Medulla oblongata (tissue), 1 donor: ENCODE data around the gene COBL.
A peak's percentile ranks its signal among the peaks of the same experiment; 100 is the strongest.

Source experiments
- DNase-seq: peaks from one replicate; pipeline ENCODE4 v3.0.0-alpha.2; 2015; ENCODE audit errors: extremely low spot score

COBL gene

GRCh38 chr7:51325908-51326307, 9.3 kb upstream of the COBL start:
- no peak for DNase-seq

DNA sequence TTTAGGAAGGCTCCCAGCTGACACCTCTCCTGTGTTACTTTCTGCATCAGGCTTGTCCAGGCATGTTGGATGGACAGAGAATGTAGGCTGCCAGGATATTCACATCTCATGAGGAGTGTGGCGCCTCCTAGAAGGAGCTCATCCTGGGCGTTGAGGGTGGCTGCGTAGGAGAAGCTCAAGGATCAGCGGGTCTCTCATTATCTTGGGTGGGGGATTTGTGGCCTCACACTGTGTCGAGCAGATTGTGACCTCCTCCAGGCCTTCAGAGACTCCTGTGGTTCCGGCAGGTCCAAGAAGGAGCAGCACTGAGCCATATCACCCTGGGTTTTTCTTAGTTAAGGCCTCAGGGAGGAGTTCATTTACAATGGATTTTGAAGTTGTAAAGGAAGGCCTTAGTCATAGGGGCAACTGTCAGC, 8.7 kb upstream of the COBL start:
- DNase-seq: no peak

GRCh38 chr7:51324206-51324898, 7.7 kb upstream of the COBL start:
- DNase-seq: no peak

DNA sequence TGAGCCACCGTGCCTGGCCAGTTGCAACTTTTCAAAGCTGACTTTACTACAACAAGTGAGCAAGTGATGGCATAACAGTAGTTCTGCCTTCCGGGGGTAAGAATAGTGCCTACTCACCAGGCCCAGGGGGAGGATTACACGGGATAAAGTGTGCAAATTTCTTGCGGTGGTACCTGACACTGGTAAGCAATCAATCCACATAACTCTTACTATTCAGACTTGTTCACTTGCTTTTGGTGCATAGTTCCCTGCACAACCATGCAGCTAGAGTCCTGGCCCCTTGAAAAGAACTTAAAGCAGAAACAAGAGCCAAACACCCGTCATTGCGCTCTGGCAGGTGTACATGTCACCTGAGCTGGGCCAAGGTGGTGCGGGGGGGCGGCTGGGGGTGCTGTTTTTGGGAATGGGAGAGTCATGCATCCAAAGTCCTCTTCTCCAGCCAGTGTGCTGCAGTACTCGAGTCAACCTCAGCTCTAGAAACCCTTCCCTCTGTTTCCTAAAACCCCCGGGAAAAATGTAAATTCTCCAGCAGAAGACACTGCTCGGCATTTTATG, 5.4 kb upstream of the COBL start:
- no peak for DNase-seq

- no peak for DNase-seq
These were observed 2.4 kb upstream of the COBL start for GRCh38 chr7:51318886-51319579.

- DNase-seq: no peak
These were observed 1.4 kb upstream of the COBL start for GRCh38 chr7:51318001-51318400.

DNA sequence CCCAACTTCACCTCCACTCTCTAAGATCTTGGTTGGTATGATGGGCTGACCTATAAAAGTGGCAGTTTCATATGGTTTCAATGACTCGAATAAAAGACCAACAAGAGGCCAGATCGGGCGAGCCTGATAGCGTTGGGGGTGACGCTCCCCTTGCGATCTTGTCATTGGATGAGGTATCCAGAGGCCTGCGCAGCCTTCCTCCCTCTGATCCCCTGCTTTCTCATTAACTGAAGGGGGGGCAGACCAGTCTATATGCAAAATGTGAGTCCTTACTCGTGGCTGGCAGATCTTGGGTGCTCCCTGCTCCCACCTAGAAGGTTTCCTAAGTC, 937 bp upstream of the COBL start:
- no peak for DNase-seq

GRCh38 chr7:51316262-51316665, 345 bp downstream of the COBL start:
- peak; percentile 18 for DNase-seq

DNA sequence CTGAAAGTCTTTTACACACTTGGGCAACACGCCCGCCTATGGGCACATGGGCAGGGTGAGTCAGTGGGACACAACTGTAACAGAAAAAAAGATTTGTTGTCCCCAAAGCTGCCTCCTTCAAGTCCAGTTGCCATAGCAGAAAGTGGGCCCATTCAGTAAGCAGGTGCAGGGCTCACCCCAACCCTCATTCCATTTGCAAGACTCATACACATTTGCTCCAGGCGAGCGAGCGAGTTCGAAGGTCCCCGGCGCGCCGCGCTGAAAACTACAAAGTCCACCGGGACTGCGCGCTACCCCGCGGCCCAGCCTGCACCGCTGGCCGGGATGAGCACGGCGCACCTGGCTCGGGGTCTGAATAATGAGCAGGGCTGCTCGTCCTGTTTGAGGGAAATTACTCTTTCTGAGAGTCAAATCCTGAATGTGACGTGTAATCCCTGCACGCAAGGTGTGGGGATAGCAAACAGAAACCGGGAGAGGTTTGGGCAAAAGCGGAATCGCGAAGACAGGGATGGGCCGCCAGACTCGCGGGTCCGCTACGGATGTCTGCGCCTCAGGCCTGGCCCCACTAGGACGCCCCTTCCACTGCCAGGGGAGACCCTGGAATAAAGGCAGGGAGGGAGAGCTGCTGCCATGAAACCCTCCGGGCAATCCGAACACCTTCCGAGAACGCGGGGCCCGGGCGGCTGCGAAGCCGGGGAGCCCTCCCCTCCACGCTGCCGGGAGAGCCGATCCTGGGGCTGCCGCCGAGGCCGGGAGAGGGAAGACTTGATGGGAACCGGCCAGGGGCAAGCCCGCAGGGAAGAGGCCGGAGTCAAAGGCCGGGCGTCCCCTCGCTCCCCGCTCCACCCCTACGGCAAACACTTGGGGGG, 982 bp downstream of the COBL start:
- DNase-seq: peak; percentile 79

DNA sequence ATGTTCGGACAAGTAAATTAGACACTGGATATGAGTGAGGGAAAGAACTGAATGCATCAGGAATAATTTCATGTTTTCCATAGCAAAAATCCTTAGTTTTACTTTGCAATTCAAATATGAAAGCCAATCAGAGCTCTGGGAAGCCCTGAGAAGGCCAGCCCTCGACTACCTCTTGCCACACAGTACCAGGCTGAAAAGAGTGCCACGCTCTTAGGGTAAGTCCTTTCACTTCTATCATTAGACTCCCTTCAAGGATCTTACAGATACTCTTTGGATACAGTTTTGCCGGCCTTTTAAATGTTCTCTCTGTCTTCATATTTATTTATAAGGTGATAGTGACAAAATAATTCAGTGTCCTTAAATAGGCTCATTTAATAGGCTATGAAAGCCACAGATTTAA, 1.9 kb downstream of the COBL start:
- DNase-seq: peak; percentile 70

DNA sequence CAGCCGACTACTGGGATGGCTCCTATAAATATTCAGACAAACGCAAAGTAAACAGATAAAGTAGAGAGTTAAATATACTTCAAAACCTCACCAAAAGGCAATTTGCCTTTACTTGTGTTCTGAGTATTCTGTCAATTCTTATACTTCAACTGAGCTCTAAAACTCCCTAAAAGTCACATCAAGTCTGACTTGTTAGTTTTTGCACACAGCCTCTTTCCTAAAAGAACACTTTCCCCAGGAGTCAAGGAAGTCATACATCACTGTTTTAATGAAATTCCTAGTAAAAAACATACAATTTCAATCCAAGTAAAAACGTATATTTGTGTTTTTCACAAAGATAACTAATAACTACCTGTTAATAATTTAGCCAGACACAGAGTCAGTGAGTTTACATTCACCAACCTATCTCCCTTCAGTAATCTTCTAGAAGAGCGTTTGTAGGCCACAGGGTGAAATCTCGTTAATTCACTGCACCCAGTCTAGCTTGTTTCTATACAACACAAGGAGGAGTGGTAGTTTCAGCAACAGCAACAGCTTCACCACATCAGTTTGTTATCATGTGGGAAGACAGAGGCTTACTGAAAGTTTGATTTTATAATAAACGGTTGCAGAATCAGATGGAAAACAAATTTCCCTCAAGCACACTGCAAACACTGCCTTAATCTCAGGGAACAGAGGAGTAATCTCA, 2.7 kb downstream of the COBL start:
- peak; percentile 58 for DNase-seq

DNA sequence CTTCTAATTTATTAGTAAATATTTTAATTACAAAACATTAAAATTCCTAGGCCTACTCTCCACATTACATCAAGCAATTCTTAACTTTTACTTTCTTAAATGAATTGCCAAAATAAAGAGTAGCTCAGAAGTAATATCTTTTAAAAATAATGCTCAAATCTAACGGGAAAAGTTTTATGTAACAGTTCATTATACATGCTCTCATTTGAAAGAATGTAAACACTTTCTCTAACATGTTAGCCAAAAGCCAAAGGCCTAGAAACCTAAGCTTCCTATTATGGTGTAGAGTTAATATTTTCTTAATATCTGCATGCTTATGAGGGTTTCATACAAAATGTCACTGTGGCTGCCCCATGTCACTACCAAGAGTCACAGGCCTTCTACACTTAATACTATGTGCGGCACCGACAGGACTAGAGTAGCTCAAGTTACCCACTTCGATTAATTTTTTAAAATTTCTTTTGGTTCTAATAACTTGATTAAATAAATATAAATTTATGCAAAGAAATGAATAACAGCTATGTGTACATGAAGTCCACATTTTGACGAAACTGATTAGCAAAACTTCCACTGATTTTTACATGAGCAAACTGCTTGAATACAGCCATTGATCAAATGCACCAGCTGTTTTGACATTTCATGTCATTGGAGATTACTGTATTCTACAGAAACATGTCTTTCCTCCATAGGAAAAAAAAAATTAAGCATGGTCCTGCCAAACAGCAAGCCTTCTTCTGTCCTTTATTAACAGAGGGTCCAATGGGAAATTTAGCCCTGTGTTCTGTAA, 3.5 kb downstream of the COBL start:
- peak; percentile 38 for DNase-seq

- peak; percentile 76 for DNase-seq
These were observed 5.4 kb downstream of the COBL start for GRCh38 chr7:51311166-51311565.

DNA sequence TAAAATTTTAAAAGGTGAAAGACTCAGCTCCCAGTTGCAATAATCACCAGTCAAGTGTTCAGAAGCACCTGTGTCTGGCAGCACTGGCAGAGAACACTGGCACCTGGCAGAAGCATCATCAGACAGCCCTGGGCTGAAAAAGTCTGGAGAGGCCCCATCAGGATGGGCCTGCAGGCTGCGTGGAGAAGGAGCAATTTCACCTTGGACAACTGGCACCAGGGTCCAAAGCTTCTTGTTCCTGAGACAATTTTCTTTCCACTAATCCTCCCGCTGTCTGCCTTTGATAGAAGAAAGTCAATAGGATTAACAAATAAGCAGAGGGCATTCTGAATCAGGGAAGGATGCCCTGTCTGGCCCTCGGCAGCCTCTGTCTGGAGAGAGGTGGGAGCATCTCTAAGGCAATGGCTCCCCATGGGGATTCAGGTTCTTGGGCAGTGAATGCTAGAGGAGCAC, 6.5 kb downstream of the COBL start:
- DNase-seq: no peak

DNA sequence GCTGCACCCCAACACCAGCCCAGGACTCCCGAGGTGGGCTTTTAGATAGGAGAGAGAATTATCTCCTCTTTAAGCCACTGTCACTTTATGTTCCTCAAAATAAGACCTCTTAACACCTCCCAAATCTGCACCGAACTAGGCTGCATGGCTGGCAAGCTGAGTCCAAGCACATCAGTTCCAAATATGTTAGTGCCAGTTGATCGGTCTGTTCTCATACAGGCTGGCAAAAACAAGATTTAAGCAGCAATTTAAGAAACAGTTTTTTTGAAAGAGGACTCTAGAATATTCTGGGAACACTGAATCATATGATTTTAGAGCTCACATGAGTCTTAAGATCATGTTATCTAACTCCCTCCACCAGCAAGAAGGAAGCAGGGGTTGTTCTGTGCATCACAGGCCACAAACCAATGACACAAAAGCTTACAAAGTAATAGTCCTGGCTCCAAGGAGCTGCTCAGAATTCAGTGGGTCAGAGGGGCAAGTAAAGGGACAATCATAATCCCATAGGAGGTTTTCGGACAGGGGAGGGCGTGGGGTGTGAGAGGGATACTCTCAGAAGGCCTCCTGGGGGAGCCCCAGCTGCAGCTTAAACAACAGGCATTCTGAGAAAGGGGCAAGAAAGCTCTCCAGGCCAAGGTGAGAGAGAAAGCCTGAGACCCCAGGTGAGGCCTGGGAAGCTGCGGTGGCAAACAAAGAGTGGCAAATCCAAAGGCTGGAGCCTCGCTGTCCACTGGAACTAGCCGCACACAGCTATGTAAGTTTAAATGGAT, 7.1 kb downstream of the COBL start:
- DNase-seq: no peak

- DNase-seq: no peak
These were observed 7.9 kb downstream of the COBL start for GRCh38 chr7:51308696-51309095.

GRCh38 chr7:51308265-51308664, 8.3 kb downstream of the COBL start:
- DNase-seq: no peak

GRCh38 chr7:51307651-51308210, 8.9 kb downstream of the COBL start:
- no peak for DNase-seq

DNA sequence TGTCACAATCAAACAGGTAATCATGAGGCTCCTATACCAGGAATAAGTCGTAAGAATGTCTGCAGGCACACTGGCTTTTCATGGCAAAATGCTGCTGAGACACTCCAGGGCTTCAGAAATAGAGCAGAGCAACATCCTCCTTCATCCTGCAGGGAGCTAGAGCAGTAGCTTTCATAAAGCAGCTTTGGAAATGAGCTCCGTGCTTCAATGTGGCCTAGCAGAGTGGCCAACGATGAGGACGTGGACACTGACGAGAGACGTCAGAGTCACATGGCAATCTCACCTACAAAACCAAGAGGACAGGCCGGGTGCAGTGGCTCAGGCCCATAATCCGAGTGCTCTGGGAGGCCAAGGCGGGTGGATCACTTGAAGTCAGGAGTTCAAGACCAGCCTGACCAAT, 9.8 kb downstream of the COBL start:
- no peak for DNase-seq

DNA sequence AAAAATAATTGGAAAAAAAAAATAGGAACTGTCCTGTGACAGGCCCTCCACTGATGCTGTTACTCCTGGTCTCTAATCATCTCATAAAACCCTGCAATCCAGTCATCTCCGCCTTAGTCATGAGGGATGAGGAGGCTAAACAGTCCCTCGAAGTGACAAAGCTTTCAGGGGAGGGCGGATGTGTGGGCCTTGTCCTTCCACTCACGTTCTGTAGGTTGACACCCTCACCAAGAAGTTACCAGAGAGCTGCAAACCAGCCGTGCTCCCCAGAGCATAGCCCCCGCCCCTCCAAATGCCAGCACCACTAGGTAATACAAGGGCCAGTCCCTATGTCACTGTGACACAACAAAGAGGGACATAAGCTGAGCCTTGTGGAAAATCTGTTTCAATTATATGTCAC, 11.9 kb downstream of the COBL start:
- no peak for DNase-seq
